K562 (cell line): ENCODE results near the gene RPL9. TPM values are rescaled to one million over a fixed set of nuclear protein-coding genes. Genes with fewer than 3 reads are reported as not detected.

Experiments used
- ATAC-seq: fragments of 200-7000 bp; cut with Tn5 transposase; 3 replicates; pipeline ENCODE4 v1.9.1; 2020; ENCODE audit warnings: moderate library complexity
- BruUV-seq: library from RNA; stranded (reverse); fragments of 400-500 nt; replicated peaks from 2 replicates; lab custom pipeline; 2021; lab: Mats Ljungman, UMichigan
- CTCF ChIA-PET: fragments of 300-600 bp; formaldehyde crosslinking; extraction: SDS; loops from one replicate; lab custom pipeline; 2021; ENCODE audit warnings: low intra/inter-chr PET ratio; lab: Yijun Ruan, JAX
- POLR2A ChIA-PET: fragments of 300-600, 350-650 bp; sonication (Branson Sonifier 250); formaldehyde crosslinking; extraction: SDS; loops from one replicate; lab custom pipeline; 2021; ENCODE audit warnings: antibody characterized with exemption, inconsistent platforms; lab: Yijun Ruan, JAX
- DNase-seq, 4 experiments: peaks; one replicate each; pipeline versions ENCODE4 v3.0.0 to v3.0.0-alpha.2; 2011 to 2018; ENCODE audit warnings: low spot score in 3 of 4, mixed read lengths in 3 of 4; ENCODE audit errors: extremely low read depth in 1 of 4
- FAIRE-seq: peaks from 2 replicates; lab custom pipeline; 2011; peaks lifted over from hg19 to GRCh38; lab: Jason Lieb, UNC
- H2AFZ ChIP-seq: 2 replicates; pipeline ENCODE4 v1.6.0; 2011; ENCODE audit warnings: low read depth, low read length, control low read depth, inconsistent platforms
- H3K27ac ChIP-seq: fragments of 200-600 bp; 3 replicates; pipeline ENCODE4 v1.8.0; 2011; ENCODE audit warnings: low read depth, mild to moderate bottlenecking, control low read depth, inconsistent platforms, low read length, moderate library complexity, mixed read lengths; ENCODE audit errors: extremely low read depth
- H3K27me3 ChIP-seq, 2 experiments: fragments of 300-600 bp in 1 of 2; 2 replicates in 1 of 2; 3 replicates in 1 of 2; pipeline versions ENCODE4 v1.6.0 to v1.8.0; 2011; ENCODE audit warnings: inconsistent platforms in 2 of 2, low read length in 2 of 2, mild to moderate bottlenecking in 1 of 2, mixed read lengths in 1 of 2, moderate library complexity in 1 of 2; ENCODE audit not compliant: control insufficient read depth in 2 of 2, insufficient read depth in 2 of 2
- H3K36me3 ChIP-seq: fragments of 300-600 bp; 3 replicates; pipeline ENCODE4 v1.8.0; 2011; ENCODE audit warnings: mild to moderate bottlenecking, low read length, inconsistent platforms; ENCODE audit not compliant: control insufficient read depth, insufficient read depth
- H3K4me1 ChIP-seq, 2 experiments: fragments of 200-600 bp in 1 of 2; replicated peaks in 1 of 2; 2 replicates in 1 of 2; 3 replicates in 1 of 2; pipeline versions ENCODE4 v1.5.1 to v1.8.0; 2011; ENCODE audit warnings: inconsistent platforms in 2 of 2, low read length in 2 of 2, mild to moderate bottlenecking in 1 of 2, mixed read lengths in 1 of 2, moderate library complexity in 1 of 2; ENCODE audit not compliant: control insufficient read depth in 2 of 2, insufficient read depth in 2 of 2
- H3K4me2 ChIP-seq: 2 replicates; pipeline ENCODE4 v1.6.1; 2011; ENCODE audit warnings: low read length, control low read depth, inconsistent platforms, mixed read lengths; ENCODE audit not compliant: insufficient read depth
- H3K4me3 ChIP-seq: fragments of 200-600 bp; sonication (generic), shearing (Covaris generic); 2 replicates; pipeline ENCODE4 v1.5.1; 2016; ENCODE audit warnings: control low read depth, inconsistent platforms
- H3K79me2 ChIP-seq: fragments of 200-600 bp; 3 replicates; pipeline ENCODE4 v1.8.0; 2011; ENCODE audit warnings: low read length, inconsistent platforms; ENCODE audit not compliant: control insufficient read depth, insufficient read depth
- H3K9ac ChIP-seq, 2 experiments: 2 replicates each; pipeline versions ENCODE4 v1.6.0 to v1.6.1; 2011; ENCODE audit warnings: low read depth in 2 of 2, low read length in 2 of 2, control low read depth in 1 of 2, inconsistent platforms in 1 of 2, mild to moderate bottlenecking in 1 of 2, mixed read lengths in 1 of 2; ENCODE audit not compliant: insufficient read depth in 1 of 2
- H3K9me1 ChIP-seq: one replicate; pipeline ENCODE4 v1.6.0; 2011; ENCODE audit warnings: inconsistent platforms, mild to moderate bottlenecking, low read length, moderate library complexity; ENCODE audit not compliant: control insufficient read depth, insufficient read depth
- H3K9me3 ChIP-seq: replicated peaks from 2 replicates; pipeline ENCODE4 v1.5.1; 2011; ENCODE audit warnings: low read depth, low read length, inconsistent platforms; ENCODE audit not compliant: control insufficient read depth, insufficient read depth
- H4K20me1 ChIP-seq: replicated peaks from 2 replicates; pipeline ENCODE4 v1.6.1; 2011; ENCODE audit warnings: low read length, inconsistent platforms, mixed read lengths; ENCODE audit not compliant: control insufficient read depth, insufficient read depth
- ATF4 ChIP-seq: fragments of 450-650 bp; formaldehyde crosslinking; IDR thresholded peaks from 2 replicates; pipeline ENCODE4 v1.4.0; 2022; ENCODE audit warnings: mild to moderate bottlenecking, moderate library complexity
- BACH1 ChIP-seq: fragments of 200-800 bp; sonication (Bioruptor generic); IDR thresholded peaks from 2 replicates; pipeline ENCODE4 v1.6.1; 2016; ENCODE audit warnings: missing genetic modification characterization, missing compliant biosample characterization
- CEBPG ChIP-seq, 3 experiments: fragments of 200-800 bp in 1 of 3; sonication (Bioruptor generic) in 1 of 3; sonication (generic) in 1 of 3; formaldehyde crosslinking in 1 of 3; IDR thresholded peaks in 2 of 3; conservative IDR thresholded peaks in 1 of 3; 2 replicates each; pipeline versions ENCODE4 v1.6.1 to v1.8.0; 2016 to 2022; ENCODE audit warnings: missing compliant biosample characterization in 2 of 3, missing genetic modification characterization in 2 of 3, mild to moderate bottlenecking in 1 of 3, missing genetic modification reagents in 1 of 3
- EP400 ChIP-seq: fragments of 450-650 bp; IDR thresholded peaks from 2 replicates; pipeline ENCODE4 v1.6.1; 2017; ENCODE audit warnings: antibody characterized with exemption, mild to moderate bottlenecking, moderate library complexity
- MAFG ChIP-seq: fragments of 450-650 bp; conservative IDR thresholded peaks from 2 replicates; pipeline ENCODE4 v1.6.1; 2016; ENCODE audit warnings: missing genetic modification characterization, missing compliant biosample characterization
- MXD1 ChIP-seq: fragments of 250-450 bp; sonication (Bioruptor Pico); IDR thresholded peaks from 2 replicates; pipeline ENCODE4 v1.8.0; 2021; ENCODE audit warnings: borderline replicate concordance, mild to moderate bottlenecking, moderate library complexity; ENCODE audit not compliant: poor library complexity, severe bottlenecking
- POLR3A ChIP-seq: IDR thresholded peaks from 2 replicates; pipeline ENCODE4 v1.6.1; 2011; ENCODE audit warnings: borderline replicate concordance, mild to moderate bottlenecking, moderate library complexity; ENCODE audit not compliant: insufficient read length, insufficient read depth; ENCODE audit errors: extremely low read depth
- RFX7 ChIP-seq: fragments of 250-450 bp; sonication (Bioruptor Pico); IDR thresholded peaks from 2 replicates; pipeline ENCODE4 v1.5.1; 2021; ENCODE audit warnings: mild to moderate bottlenecking
- RNF219 ChIP-seq: fragments of 250-450 bp; sonication (Bioruptor Pico); IDR thresholded peaks from 2 replicates; pipeline ENCODE4 v1.5.0; 2022; ENCODE audit warnings: mild to moderate bottlenecking
- STAG1 ChIP-seq: sonication (generic); formaldehyde crosslinking; IDR thresholded peaks from 2 replicates; pipeline ENCODE4 v1.5.0; 2020; ENCODE audit warnings: missing genetic modification reagents, borderline replicate concordance
- ZNF449 ChIP-seq: fragments of 250-450 bp; sonication (Bioruptor Pico); IDR thresholded peaks from 2 replicates; pipeline ENCODE4 v1.8.0; 2022; ENCODE audit warnings: moderate library complexity, mild to moderate bottlenecking, inconsistent platforms
- WGBS: fragments of 100-300 bp; shearing (Covaris generic); methylation state at CpG from one replicate; pipeline ENCODE4 v1.1.6; 2016; ENCODE audit warnings: low coverage, mixed read lengths; ENCODE audit not compliant: insufficient coverage; ENCODE audit errors: missing lambda C conversion rate; 5-methylcytosine and 5-hydroxymethylcytosine counted together
- in situ Hi-C: fragments of 300-500 bp; cut with MboI; formaldehyde crosslinking; loops from 4 replicates; pipeline ENCODE4 v1.15.0; 2018; ENCODE audit warnings: inconsistent platforms, mixed read lengths
- intact Hi-C: fragments of 100-400 bp; cut with micrococcal nuclease; formaldehyde crosslinking; loops from 2 replicates; pipeline ENCODE4 v1.14.2; 2022
- polyA plus RNA-seq, 8 experiments: library from polyadenylated mRNA; depleted of rRNA in 4 of 8; stranded (reverse) in 5 of 8; unstranded in 3 of 8; fragments of >200 nt; fragmentation: Nextera tagmentation in 2 of 8; fragmentation: Illumina TruSeq in 1 of 8; extraction: Ambion mirVana in 2 of 8; extraction: Trizol in 1 of 8; gene quantifications; 2 replicates each; pipeline versions ENCODE4 v1.2.1 to v1.2.3, GENCODE V29; 2011 to 2014; ENCODE audit warnings: inconsistent platforms in 1 of 8, missing spikeins in 1 of 8
- total RNA-seq, 7 experiments: library from RNA; depleted of rRNA in 6 of 7; stranded (reverse); fragments of >200 nt in 6 of 7; fragmentation: Illumina TruSeq in 2 of 7; extraction: Trizol in 2 of 7; gene quantifications; 2 replicates each; pipeline versions ENCODE4 v1.2.1 to v1.2.3, GENCODE V29; 2011 to 2021; ENCODE audit warnings: low replicate concordance in 1 of 7

RPL9 gene
- total and polyA plus RNA-seq, 9 of the 15 experiments (the other 6 are each of a cell fraction or from before 2014, with no cell fraction given) = 1,925 to 5,178 (median 3,033) TPM

GRCh38 chr4:39497909-39498726, 39.4 kb upstream of the RPL9 start:
- peaks cover 18% of the 10 kb centered on the region; the same call in 1 of the 3 replicates for H3K36me3 ChIP-seq
- H3K4me3 ChIP-seq = no peak overlapping the region
- BruUV-seq = no TSS peak
- no peaks in the 10 kb centered on the region for H3K27me3 ChIP-seq
- H3K4me1 ChIP-seq = no peaks in the 10 kb centered on the region
- FAIRE-seq (no peak), ATAC-seq (no peak), DNase-seq (no peak)
- CTCF ChIA-PET = interaction anchor here (0.7 kb wide), 1 partner anchor 198 kb away, joined by 3 read pairs; no protein-coding TSS in a partner anchor
- H2AFZ ChIP-seq = no peak overlapping the region
- intact Hi-C loops = no loop called here
- POLR2A ChIA-PET = interaction anchor here (1.4 kb wide), 1 partner anchor 16 kb away, joined by 3 read pairs; no protein-coding TSS in a partner anchor
- H3K4me2 ChIP-seq = no peak overlapping the region
- no peaks in the 10 kb centered on the region for H3K9me3 ChIP-seq
- no peaks in the 10 kb centered on the region for H3K79me2 ChIP-seq
- H3K9ac ChIP-seq = no peak overlapping the region
- no peaks in the 10 kb centered on the region for H3K9me1 ChIP-seq
- H4K20me1 ChIP-seq = no peaks in the 10 kb centered on the region
- 70% methylated on average over 1 of the region's 1 CpG for WGBS
- in situ Hi-C loops = no loop called here
- H3K27ac ChIP-seq = no peak overlapping the region
- TF ChIP-seq MXD1 (CRISPR knock-in tag) = no peak
- TF ChIP-seq CEBPG (CRISPR knock-in tag; IDR thresholded peaks at IDR 0.05) = no peak
- TF ChIP-seq CEBPG (tag; conservative IDR thresholded peaks at IDR 0.05 in 1 of 2, IDR thresholded peaks at IDR 0.05 in 1 of 2) = peak; percentile 65 to 75
- no peak for TF ChIP-seq RFX7 (CRISPR knock-in tag)
- no peak for TF ChIP-seq RNF219
- TF ChIP-seq EP400 = no peak
- TF ChIP-seq STAG1 (CRISPR knock-in tag) = no peak
- no peak for TF ChIP-seq POLR3A
- TF ChIP-seq MAFG (tag) = 0 out of 2 replicates have a peak, but pooled peaks have one; percentile 28
- no peak for TF ChIP-seq ATF4
- TF ChIP-seq ZNF449 (CRISPR knock-in tag) = no peak
- TF ChIP-seq BACH1 (tag) = peak; percentile 33; the same call in 1 of the 2 replicates
